GM18870 (cell line): ENCODE measurements around the gene TPSAB1.
"Not testable (repeated sequence)": the region's sequence is repeated elsewhere in the genome, so short reads cannot be mapped to it uniquely, and the experiment has no call there.

Experiments
- ATAC-seq: cut with Tn5 transposase; IDR thresholded peaks from one replicate; pipeline ENCODE4 v1.9.1; 2021; ENCODE audit warnings: moderate library complexity; ENCODE audit not compliant: unreplicated experiment

TPSAB1 gene

GRCh38 chr16:1223355-1224214, 16.9 kb upstream of the TPSAB1 start:
- no peak for ATAC-seq

- no peak for ATAC-seq
Measured at GRCh38 chr16:1224558-1224957, 15.9 kb upstream of the TPSAB1 start.

GRCh38 chr16:1225051-1225451, 15.5 kb upstream of the TPSAB1 start, which contains the start of gene TPSG1:
Gene TPSG1 (minus strand): TSS chr16:1225268. CDS start chr16:1225252, 16 bp downstream.
- no peak for ATAC-seq

- ATAC-seq, result not testable (repeated sequence)
Measured at GRCh38 chr16:1225728-1226311, 14.7 kb upstream of the TPSAB1 start.

GRCh38 chr16:1226692-1227091, 13.8 kb upstream of the TPSAB1 start:
- not testable (repeated sequence) for ATAC-seq

- ATAC-seq, result not testable (repeated sequence)
Measured at GRCh38 chr16:1228227-1228626, 12.3 kb upstream of the TPSAB1 start.

GRCh38 chr16:1229476-1229875, 11.0 kb upstream of the TPSAB1 start:
- not testable (repeated sequence) for ATAC-seq

GRCh38 chr16:1230084-1230470, 10.4 kb upstream of the TPSAB1 start, which contains the start of gene TPSB2:
Gene TPSB2 (minus strand): TSS chr16:1230184. CDS start chr16:1229951, 233 bp downstream.
- not testable (repeated sequence) for ATAC-seq

GRCh38 chr16:1230471-1231212, 9.9 kb upstream of the TPSAB1 start:
- not testable (repeated sequence) for ATAC-seq

GRCh38 chr16:1231301-1231700, 9.2 kb upstream of the TPSAB1 start:
- ATAC-seq, result not testable (repeated sequence)

- not testable (repeated sequence) for ATAC-seq
Measured at GRCh38 chr16:1232049-1232748, 8.3 kb upstream of the TPSAB1 start.

GRCh38 chr16:1236659-1237058, 3.8 kb upstream of the TPSAB1 start:
- ATAC-seq, result not testable (repeated sequence)

- no peak for ATAC-seq
Measured at GRCh38 chr16:1237990-1238389, 2.5 kb upstream of the TPSAB1 start.

- not testable (repeated sequence) for ATAC-seq
Measured at GRCh38 chr16:1238909-1239308, 1.6 kb upstream of the TPSAB1 start.

GRCh38 chr16:1239575-1239974, 930 bp upstream of the TPSAB1 start:
- ATAC-seq, result not testable (repeated sequence)

- ATAC-seq, result not testable (repeated sequence)
Measured at GRCh38 chr16:1241081-1241480, 576 bp downstream of the TPSAB1 start.

GRCh38 chr16:1243363-1243762, 2.9 kb downstream of the TPSAB1 start:
- not testable (repeated sequence) for ATAC-seq

GRCh38 chr16:1243907-1244850, 3.7 kb downstream of the TPSAB1 start:
- ATAC-seq, result not testable (repeated sequence)

GRCh38 chr16:1244881-1245280, 4.4 kb downstream of the TPSAB1 start:
- ATAC-seq, result no peak
